ENCODE results near the gene STARD13.

The STARD13 gene

GRCh38 chr13:33285420-33286124 is at the start of gene STARD13:
STARD13 (minus strand) TSS chr13:33285755; CDS start chr13:33285638, 117 bp downstream.
- DNase-seq (ENCODE audit: low spot score) = peak; percentile 93

GRCh38 chr13:33334831-33335230 is 49.3 kb upstream of the STARD13 start:
- DNase-seq (ENCODE audit: low spot score) = no peak

GRCh38 chr13:33331962-33332361 is 46.4 kb upstream of the STARD13 start:
- no peak for DNase-seq (ENCODE audit: low spot score)

GRCh38 chr13:33330483-33330882 is 44.9 kb upstream of the STARD13 start:
- DNase-seq (ENCODE audit: low spot score) = no peak

- DNase-seq (ENCODE audit: low spot score) = no peak
Measured at GRCh38 chr13:33328701-33329100, 43.1 kb upstream of the STARD13 start.

- DNase-seq (ENCODE audit: low spot score) = no peak
Measured at GRCh38 chr13:33326723-33327122, 41.2 kb upstream of the STARD13 start.

GRCh38 chr13:33326246-33326645 is 40.7 kb upstream of the STARD13 start:
- no peak for DNase-seq (ENCODE audit: low spot score)

GRCh38 chr13:33323801-33324510 is 38.4 kb upstream of the STARD13 start:
- DNase-seq (ENCODE audit: low spot score) = no peak

GRCh38 chr13:33322965-33323668 is 37.6 kb upstream of the STARD13 start:
- no peak for DNase-seq (ENCODE audit: low spot score)

GRCh38 chr13:33322543-33322809 is 36.9 kb upstream of the STARD13 start:
- no peak for DNase-seq (ENCODE audit: low spot score)

- no peak for DNase-seq (ENCODE audit: low spot score)
Measured at GRCh38 chr13:33321686-33322542, 36.4 kb upstream of the STARD13 start.

GRCh38 chr13:33319859-33320258 is 34.3 kb upstream of the STARD13 start:
- no peak for DNase-seq (ENCODE audit: low spot score)

- DNase-seq (ENCODE audit: low spot score) = no peak
Measured at GRCh38 chr13:33318744-33319143, 33.2 kb upstream of the STARD13 start.

- no peak for DNase-seq (ENCODE audit: low spot score)
Measured at GRCh38 chr13:33318037-33318436, 32.5 kb upstream of the STARD13 start.

GRCh38 chr13:33316890-33317289 is 31.3 kb upstream of the STARD13 start:
- no peak for DNase-seq (ENCODE audit: low spot score)

GRCh38 chr13:33313504-33313903 is 27.9 kb upstream of the STARD13 start:
- no peak for DNase-seq (ENCODE audit: low spot score)

- no peak for DNase-seq (ENCODE audit: low spot score)
Measured at GRCh38 chr13:33312861-33313212, 27.3 kb upstream of the STARD13 start.

- DNase-seq (ENCODE audit: low spot score) = peak; percentile 66
Measured at GRCh38 chr13:33312150-33312860, 26.8 kb upstream of the STARD13 start.

- DNase-seq (ENCODE audit: low spot score) = no peak
Measured at GRCh38 chr13:33311040-33311439, 25.5 kb upstream of the STARD13 start.

GRCh38 chr13:33310245-33311038 is 24.9 kb upstream of the STARD13 start:
- no peak for DNase-seq (ENCODE audit: low spot score)

- DNase-seq (ENCODE audit: low spot score) = no peak
Measured at GRCh38 chr13:33308863-33309262, 23.3 kb upstream of the STARD13 start.
